Measurements from ENCODE around the gene HIKESHI.

Gene HIKESHI

DNA sequence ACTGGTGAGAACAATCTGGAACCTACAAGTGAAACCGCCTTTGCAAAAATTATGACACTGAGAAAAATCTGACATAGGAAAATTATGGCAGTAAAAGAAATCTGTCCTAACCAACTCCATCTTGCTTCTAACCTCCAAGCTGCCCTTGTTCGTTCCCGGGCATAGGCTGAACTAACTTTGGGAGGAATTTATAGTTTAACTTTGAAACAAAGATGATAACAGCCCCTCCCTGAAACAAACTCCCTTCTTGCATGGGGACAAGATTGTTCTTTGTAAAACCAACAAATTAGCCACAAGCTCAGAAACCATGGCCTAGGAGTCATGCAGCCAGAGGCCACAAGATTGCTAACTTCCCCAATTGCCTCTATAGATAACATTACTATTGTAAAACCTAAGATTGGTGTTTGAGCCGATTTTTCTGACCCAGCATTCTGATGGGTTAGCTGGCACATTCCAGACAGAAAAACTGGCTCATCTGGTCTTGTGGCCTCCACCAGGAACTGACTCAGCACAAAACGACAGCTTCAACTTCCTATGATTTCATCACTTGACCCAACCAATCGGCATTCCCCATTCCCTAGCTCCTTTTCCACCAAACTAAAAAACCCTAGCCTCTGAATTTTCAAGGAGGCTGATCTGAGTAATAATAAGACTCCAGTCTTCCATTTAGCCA is 69.0 kb downstream of the HIKESHI start:
- peak; percentile 67 for DNase-seq (ENCODE audit: low read depth)
- TF ChIP-seq, protein P1, sequence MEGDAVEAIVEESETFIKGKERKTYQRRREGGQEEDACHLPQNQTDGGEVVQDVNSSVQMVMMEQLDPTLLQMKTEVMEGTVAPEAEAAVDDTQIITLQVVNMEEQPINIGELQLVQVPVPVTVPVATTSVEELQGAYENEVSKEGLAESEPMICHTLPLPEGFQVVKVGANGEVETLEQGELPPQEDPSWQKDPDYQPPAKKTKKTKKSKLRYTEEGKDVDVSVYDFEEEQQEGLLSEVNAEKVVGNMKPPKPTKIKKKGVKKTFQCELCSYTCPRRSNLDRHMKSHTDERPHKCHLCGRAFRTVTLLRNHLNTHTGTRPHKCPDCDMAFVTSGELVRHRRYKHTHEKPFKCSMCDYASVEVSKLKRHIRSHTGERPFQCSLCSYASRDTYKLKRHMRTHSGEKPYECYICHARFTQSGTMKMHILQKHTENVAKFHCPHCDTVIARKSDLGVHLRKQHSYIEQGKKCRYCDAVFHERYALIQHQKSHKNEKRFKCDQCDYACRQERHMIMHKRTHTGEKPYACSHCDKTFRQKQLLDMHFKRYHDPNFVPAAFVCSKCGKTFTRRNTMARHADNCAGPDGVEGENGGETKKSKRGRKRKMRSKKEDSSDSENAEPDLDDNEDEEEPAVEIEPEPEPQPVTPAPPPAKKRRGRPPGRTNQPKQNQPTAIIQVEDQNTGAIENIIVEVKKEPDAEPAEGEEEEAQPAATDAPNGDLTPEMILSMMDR (conservative IDR thresholded peaks at IDR 0.05; ENCODE audit: control insufficient read depth, insufficient read depth, low read depth, low read length), result no peak
- no peak overlapping the region for H3K4me3 ChIP-seq (ENCODE audit: control insufficient read depth, low read depth, low read length)

GRCh38 chr11:86372041-86372440 is 70.0 kb downstream of the HIKESHI start:
- H3K4me3 ChIP-seq (ENCODE audit: control insufficient read depth, low read depth, low read length), result no peak overlapping the region
- no peak for DNase-seq (ENCODE audit: low read depth)
- TF ChIP-seq, protein P1 (conservative IDR thresholded peaks at IDR 0.05; ENCODE audit: control insufficient read depth, insufficient read depth, low read depth, low read length), result no peak

DNA sequence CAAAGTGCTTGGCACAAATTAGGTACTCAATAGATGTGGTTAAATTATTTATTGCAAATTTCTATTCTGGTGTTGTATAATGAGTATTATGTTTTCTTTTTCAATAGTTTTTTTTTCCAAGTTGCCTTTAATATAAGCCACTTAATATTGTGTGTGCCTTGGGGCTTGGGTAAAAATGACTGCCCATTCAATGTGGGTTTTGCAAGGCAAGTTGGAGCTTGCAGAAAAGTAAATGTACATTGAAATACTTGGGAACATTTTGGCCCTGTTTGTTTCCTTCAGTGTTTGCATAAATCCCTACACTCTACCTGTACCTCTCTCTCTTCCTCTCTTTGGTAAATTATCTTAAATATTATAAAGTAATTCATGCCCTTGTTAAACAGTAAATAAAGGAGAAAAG is 70.5 kb downstream of the HIKESHI start:
- DNase-seq (ENCODE audit: low read depth), result no peak
- H3K4me3 ChIP-seq (ENCODE audit: control insufficient read depth, low read depth, low read length), result no peak overlapping the region
- TF ChIP-seq, protein P1 (conservative IDR thresholded peaks at IDR 0.05; ENCODE audit: control insufficient read depth, insufficient read depth, low read depth, low read length), result no peak

DNA sequence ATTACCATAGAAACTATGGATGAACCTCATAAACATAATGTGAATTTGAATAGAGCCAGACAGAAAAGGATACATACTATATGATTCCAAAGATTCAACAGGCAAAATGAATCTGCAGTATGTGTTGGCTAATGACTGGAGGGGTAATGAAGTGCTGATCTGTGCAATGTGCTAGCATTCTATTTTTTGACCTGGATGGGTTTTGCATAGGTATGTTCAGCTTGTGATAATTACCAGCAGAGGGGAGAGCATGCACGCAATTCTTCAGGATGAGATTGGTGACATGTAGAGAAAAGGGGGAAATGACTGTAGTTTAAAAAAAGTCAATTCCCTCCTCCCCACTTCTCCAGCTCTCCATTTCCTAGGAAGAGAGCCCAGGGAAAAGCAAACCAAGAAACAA is 72.0 kb downstream of the HIKESHI start:
- TF ChIP-seq, protein P1 (conservative IDR thresholded peaks at IDR 0.05; ENCODE audit: control insufficient read depth, insufficient read depth, low read depth, low read length), result no peak
- no peak for DNase-seq (ENCODE audit: low read depth)
- peak overlapping the region; percentile 24 for H3K4me3 ChIP-seq (ENCODE audit: control insufficient read depth, low read depth, low read length)

DNA sequence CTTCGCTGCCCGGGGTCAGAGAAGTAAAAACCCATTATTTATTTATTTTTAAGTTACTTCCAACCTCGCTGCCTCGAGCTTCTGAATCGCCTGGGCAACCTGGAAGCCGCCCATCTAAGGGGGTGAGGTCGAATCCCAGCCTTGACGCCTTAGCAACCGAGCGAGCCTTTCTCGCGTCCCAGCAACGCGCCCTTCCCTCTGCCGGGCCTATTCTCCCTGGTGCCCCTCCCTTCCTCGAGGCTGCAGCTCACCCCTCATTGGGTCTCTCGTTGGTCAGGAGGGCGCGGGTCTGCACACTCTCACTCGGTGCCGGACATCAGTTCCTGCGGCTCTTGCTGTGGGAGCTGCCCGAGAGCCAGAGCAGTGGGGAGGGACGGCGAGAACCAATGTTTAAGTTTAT is 72.5 kb downstream of the HIKESHI start, which contains the start of gene CCDC81:
CCDC81 (plus strand) TSS at position 302 of the 400 bp plus-strand sequence. CDS start 277 bp downstream, outside the sequence.
- TF ChIP-seq, protein P1 (conservative IDR thresholded peaks at IDR 0.05; ENCODE audit: control insufficient read depth, insufficient read depth, low read depth, low read length), result no peak
- H3K4me3 ChIP-seq (ENCODE audit: control insufficient read depth, low read depth, low read length), result peak within 1 kb of the TSS; percentile 24
- no peak for DNase-seq (ENCODE audit: low read depth)

- no peak for DNase-seq (ENCODE audit: low read depth)
- no peak overlapping the region for H3K4me3 ChIP-seq (ENCODE audit: control insufficient read depth, low read depth, low read length)
- TF ChIP-seq, protein P1 (conservative IDR thresholded peaks at IDR 0.05; ENCODE audit: control insufficient read depth, insufficient read depth, low read depth, low read length), result no peak
Measured at GRCh38 chr11:86377972-86378371, 75.9 kb downstream of the HIKESHI start.

Measured in fibroblast of mammary gland (primary cell).